Activated naive CD4-positive, alpha-beta T cell treated with anti-CD3 and anti-CD28 coated beads for 36 hours (primary cell): ENCODE results near the gene HDAC10. TPM values are rescaled to one million over a fixed set of nuclear protein-coding genes. Genes with fewer than 3 reads are reported as not detected.

Source experiments
- CTCF ChIA-PET: fragments of 350-600 bp; sonication (Branson Sonifier 250); formaldehyde crosslinking; loops from one replicate; lab custom pipeline; 2021; ENCODE audit warnings: antibody characterized with exemption; lab: Charles Lee
- DNase-seq: peaks from one replicate; pipeline ENCODE4 v3.0.0-alpha.2; 2020
- H3K27ac Mint-ChIP-seq: one replicate; pipeline ENCODE4 v1.8.0; 2021; ENCODE audit warnings: mild to moderate bottlenecking, mixed read lengths
- H3K27me3 Mint-ChIP-seq: one replicate; pipeline ENCODE4 v1.8.0; 2021; ENCODE audit warnings: low read depth, mixed read lengths
- H3K36me3 Mint-ChIP-seq: one replicate; pipeline ENCODE4 v1.8.0; 2021; ENCODE audit warnings: low read depth, mixed read lengths
- H3K4me1 Mint-ChIP-seq: one replicate; pipeline ENCODE4 v1.8.0; 2021; ENCODE audit warnings: low read depth, mixed read lengths
- H3K4me3 Mint-ChIP-seq: one replicate; pipeline ENCODE4 v1.8.0; 2021; ENCODE audit warnings: mild to moderate bottlenecking, moderate library complexity, mixed read lengths
- H3K9me3 Mint-ChIP-seq: one replicate; pipeline ENCODE4 v1.8.0; 2021; ENCODE audit warnings: mixed read lengths
- intact Hi-C: fragments of 100-400 bp; cut with micrococcal nuclease; formaldehyde crosslinking; loops from one replicate; pipeline ENCODE4 v1.15.1; 2023
- total RNA-seq, 2 experiments: library from RNA; stranded (reverse); gene quantifications; one replicate each; pipeline ENCODE4 v1.2.3, GENCODE V29; 2021

Gene HDAC10
- total RNA-seq, 2 experiments from 2014 or later: 35.4 to 38.0 TPM

- Mint-ChIP-seq H3K9me3 (no peaks in the 10 kb centered on the region), H3K4me3 (peak overlapping the region; percentile 77), H3K4me1 (peaks cover 22% of the 10 kb centered on the region), H3K27me3 (no peaks in the 10 kb centered on the region), H3K27ac (no peak overlapping the region), H3K36me3 (peaks cover 13% of the 10 kb centered on the region)
- intact Hi-C loops: loop anchor here (5.0 kb wide), 1 partner anchor 270 kb away; no protein-coding TSS in a partner anchor
- CTCF ChIA-PET: interaction anchor here (0.7 kb wide), 1 partner anchor 12 kb away, joined by 4 read pairs; no protein-coding TSS in a partner anchor
- no peak for DNase-seq
Measured at GRCh38 chr22:50202130-50202666, 48.9 kb downstream of the HDAC10 start.

DNA sequence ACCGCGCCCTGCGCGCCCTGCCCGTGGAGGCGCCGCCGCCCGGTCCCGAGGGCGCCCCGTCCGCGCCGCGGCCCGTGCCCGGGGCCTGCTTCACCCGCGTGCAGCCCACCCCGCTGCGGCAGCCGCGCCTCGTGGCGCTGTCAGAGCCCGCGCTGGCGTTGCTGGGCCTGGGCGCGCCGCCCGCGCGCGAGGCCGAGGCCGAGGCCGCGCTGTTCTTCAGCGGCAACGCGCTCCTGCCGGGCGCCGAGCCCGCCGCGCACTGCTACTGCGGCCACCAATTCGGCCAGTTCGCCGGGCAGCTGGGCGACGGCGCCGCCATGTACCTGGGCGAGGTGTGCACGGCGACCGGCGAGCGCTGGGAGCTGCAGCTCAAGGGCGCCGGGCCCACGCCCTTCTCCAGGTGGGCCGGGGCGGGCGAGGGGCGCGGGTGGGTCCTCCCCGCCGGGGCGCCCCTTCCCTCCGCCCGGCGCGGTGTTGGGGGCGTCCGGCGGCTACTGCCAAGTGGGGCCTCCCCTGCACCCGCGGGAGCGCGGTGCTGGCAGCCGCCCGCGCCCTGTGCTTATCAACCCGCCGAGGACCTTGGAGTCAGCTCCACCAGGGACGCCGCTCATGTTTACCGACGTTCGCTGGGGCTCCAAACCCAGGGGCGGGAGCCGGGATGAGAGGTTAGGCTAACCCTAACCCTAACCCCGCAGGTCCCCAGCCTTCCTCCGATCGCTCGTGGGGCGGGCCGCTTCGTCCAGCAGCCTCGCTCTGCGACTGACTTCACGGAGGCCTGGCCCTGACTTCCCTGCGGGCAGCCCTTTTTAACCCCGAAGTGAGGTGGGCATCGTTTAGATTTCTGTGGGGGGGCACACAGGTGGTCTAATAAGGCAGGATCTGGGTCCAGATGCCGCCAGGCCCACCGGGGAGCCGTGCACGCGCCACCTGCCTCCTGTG lies 49.6 kb downstream of the HDAC10 start:
- CTCF ChIA-PET: interaction anchor here (0.7 kb wide), 1 partner anchor 11 kb away, joined by 4 read pairs; no protein-coding TSS in a partner anchor
- H3K4me3 Mint-ChIP-seq: peak overlapping the region; percentile 77
- peak; percentile 28 for DNase-seq
- intact Hi-C loops: loop anchor here (2.0 to 5.0 kb wide), 3 partner anchors 17 to 269 kb away; partner anchors contain the start of genes TRABD and TUBGCP6
- H3K4me1 Mint-ChIP-seq: peaks cover 22% of the 10 kb centered on the region
- H3K27me3 Mint-ChIP-seq: no peaks in the 10 kb centered on the region
- no peak overlapping the region for H3K27ac Mint-ChIP-seq
- H3K36me3 Mint-ChIP-seq: peaks cover 13% of the 10 kb centered on the region
- H3K9me3 Mint-ChIP-seq: no peaks in the 10 kb centered on the region

DNA sequence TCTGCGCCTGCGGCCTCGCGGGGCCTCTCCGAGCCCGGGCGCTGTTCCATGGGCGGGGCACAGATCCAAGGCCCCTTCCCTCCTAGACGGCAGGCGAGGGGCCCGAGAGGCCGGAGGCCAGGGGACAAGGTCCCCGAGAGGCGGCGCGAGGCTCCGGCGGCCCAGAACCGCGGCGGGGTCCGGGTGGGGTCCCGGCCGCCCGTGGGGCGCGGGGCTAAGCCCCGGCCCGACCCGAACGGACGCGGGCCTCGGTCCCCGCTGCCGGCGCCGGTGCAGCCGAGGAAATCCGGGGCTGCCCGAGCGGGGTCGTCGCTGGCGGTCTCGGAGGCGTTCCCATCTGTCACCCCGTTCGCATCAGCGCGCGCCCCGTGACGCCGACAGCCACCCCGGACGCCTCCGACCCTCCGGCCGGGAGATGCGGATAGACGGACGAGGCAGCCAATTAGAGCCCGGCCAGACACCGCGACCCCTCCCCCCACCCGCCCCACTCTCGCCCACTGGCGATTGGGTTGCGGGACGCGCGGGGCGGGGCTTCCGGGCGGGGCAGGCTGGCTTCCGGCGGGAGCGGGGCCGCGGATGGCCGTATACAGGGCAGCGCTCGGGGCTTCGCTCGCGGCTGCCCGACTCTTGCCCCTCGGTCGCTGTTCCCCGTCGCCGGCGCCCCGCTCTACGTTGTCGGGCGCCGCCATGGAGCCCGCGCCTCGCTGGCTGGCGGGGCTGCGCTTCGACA lies 50.4 kb downstream of the HDAC10 start, which contains the start of gene SELENOO:
Gene SELENOO (plus strand): TSS at position 551 of the 730 bp plus-strand sequence. CDS start 26 bp downstream, at position 577.
- Mint-ChIP-seq H3K4me1 (peaks cover 22% of the 10 kb centered on the region), H3K36me3 (peaks cover 11% of the 10 kb centered on the region), H3K27me3 (no peaks in the 10 kb centered on the region), H3K4me3 (peak within 1 kb of the TSS; percentile 77), H3K9me3 (no peaks in the 10 kb centered on the region), H3K27ac (no peak within 1 kb of the TSS)
- peak; percentile 92 for DNase-seq
- intact Hi-C loops: loop anchor here (1.0 to 5.0 kb wide), 4 partner anchors 9 to 268 kb away; partner anchors contain the start of genes TRABD and TUBGCP6
- CTCF ChIA-PET: no interaction called here

DNA sequence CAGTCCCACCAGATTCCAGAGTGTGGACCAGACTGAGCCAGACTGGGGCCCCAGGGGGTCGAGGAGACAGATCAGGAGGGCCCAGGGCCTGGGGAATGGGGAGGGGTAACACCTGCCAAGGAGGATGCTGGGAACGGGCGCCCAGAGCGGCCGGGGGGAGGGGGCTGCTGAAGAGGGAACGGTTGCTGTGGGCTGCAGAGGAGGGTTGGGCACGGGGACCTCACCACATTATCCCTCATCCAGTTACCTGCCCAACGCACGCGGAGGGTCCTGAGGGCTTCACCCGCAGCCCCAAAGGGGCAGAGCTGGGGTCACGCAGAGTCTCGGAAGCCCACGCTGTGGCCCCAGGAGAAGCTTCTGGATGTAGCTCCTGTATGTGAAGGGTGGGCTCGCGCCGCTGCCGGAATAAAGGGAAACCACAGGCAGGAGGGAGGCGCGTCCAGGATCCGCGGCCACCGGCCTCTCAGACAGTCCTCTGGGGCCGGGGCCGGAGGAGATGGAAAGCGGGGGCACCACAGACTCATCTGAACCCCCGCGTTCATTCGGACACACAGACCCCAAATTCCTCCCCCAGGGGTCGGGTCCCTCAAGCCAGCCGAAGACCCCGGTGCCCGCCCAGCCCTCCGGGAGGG lies 51.1 kb downstream of the HDAC10 start:
- CTCF ChIA-PET: no interaction called here
- no peak for DNase-seq
- H3K36me3 Mint-ChIP-seq: peaks cover 11% of the 10 kb centered on the region
- peak overlapping the region; percentile 56 for H3K27ac Mint-ChIP-seq
- peaks cover 22% of the 10 kb centered on the region for H3K4me1 Mint-ChIP-seq
- no peaks in the 10 kb centered on the region for H3K9me3 Mint-ChIP-seq
- peak overlapping the region; percentile 65 for H3K4me3 Mint-ChIP-seq
- intact Hi-C loops: loop anchor here (1.0 to 5.0 kb wide), 4 partner anchors 9 to 268 kb away; partner anchors contain the start of genes TRABD and TUBGCP6
- H3K27me3 Mint-ChIP-seq: no peaks in the 10 kb centered on the region

- peaks cover 11% of the 10 kb centered on the region for H3K36me3 Mint-ChIP-seq
Measured at GRCh38 chr22:50199251-50199721, 51.8 kb downstream of the HDAC10 start.

DNA sequence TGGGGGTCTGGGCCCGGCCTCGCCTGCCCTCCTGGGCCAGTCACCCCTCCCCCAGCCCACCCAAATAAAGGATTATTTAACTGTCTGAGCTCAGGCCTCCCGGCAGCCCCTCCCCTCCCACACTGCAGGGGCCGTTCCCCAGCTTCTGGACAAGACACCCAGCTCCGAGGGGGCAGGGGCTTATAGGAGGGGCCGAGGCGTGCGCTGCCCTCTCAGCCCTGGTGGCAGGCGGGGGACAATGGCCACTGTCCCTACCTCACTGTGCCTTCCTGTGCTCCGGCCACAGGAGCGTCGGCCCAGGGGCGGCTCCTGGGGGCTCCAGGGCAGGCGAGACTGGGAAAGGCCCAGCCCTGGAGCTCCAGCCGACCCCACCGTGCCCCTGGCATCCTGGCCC lies 52.4 kb downstream of the HDAC10 start:
- intact Hi-C loops: no loop called here
- H3K36me3 Mint-ChIP-seq: peaks cover 8% of the 10 kb centered on the region
- H3K4me3 Mint-ChIP-seq: no peak overlapping the region
- H3K4me1 Mint-ChIP-seq: peaks cover 22% of the 10 kb centered on the region
- H3K27me3 Mint-ChIP-seq: no peaks in the 10 kb centered on the region
- no peaks in the 10 kb centered on the region for H3K9me3 Mint-ChIP-seq
- CTCF ChIA-PET: no interaction called here
- no peak overlapping the region for H3K27ac Mint-ChIP-seq
- no peak for DNase-seq

More at GRCh38 chr22:50199251-50199721, 51.8 kb downstream of the HDAC10 start:
- Mint-ChIP-seq H3K27me3 (no peaks in the 10 kb centered on the region), H3K4me1 (peaks cover 22% of the 10 kb centered on the region), H3K9me3 (no peaks in the 10 kb centered on the region), H3K27ac (peak overlapping the region; percentile 56), H3K4me3 (peak overlapping the region; percentile 65)
- intact Hi-C loops: no loop called here
- DNase-seq: no peak
- CTCF ChIA-PET: no interaction called here

DNA sequence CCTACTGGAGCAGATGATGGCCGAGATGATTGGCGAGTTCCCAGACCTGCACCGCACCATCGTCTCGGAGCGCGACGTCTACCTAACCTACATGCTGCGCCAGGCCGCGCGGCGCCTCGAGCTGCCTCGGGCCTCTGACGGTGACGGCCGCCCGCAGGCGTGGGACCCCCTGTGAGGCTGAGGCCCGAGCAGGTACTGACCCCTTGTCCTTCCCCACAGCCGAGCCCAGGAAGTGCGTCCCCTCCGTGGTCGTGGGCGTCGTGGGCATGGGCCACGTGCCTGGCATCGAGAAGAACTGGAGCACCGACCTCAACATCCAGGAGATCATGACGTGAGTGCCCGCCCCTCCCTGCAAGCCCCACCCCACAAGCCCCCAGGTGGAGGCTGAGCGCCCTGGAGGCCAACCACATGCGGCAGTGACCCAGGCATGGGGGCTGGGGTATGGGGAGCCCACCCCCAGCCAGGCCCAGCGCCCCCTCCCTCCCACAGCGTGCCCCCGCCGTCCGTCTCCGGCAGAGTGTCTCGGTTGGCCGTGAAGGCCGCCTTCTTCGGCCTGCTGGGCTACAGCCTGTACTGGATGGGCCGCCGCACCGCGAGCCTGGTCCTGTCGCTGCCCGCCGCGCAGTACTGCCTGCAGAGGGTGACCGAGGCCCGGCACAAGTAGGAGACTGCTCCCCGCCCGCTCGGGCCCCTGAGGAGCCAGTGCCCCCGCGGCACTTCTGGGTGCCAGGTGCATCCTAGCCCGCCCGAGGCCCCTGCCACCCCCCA lies 53.0 kb downstream of the HDAC10 start:
- intact Hi-C loops: no loop called here
- Mint-ChIP-seq H3K36me3 (peaks cover 4% of the 10 kb centered on the region), H3K27me3 (no peaks in the 10 kb centered on the region), H3K27ac (no peak overlapping the region), H3K4me3 (no peak overlapping the region), H3K9me3 (no peaks in the 10 kb centered on the region), H3K4me1 (peaks cover 19% of the 10 kb centered on the region)
- DNase-seq: no peak
- CTCF ChIA-PET: no interaction called here

DNA sequence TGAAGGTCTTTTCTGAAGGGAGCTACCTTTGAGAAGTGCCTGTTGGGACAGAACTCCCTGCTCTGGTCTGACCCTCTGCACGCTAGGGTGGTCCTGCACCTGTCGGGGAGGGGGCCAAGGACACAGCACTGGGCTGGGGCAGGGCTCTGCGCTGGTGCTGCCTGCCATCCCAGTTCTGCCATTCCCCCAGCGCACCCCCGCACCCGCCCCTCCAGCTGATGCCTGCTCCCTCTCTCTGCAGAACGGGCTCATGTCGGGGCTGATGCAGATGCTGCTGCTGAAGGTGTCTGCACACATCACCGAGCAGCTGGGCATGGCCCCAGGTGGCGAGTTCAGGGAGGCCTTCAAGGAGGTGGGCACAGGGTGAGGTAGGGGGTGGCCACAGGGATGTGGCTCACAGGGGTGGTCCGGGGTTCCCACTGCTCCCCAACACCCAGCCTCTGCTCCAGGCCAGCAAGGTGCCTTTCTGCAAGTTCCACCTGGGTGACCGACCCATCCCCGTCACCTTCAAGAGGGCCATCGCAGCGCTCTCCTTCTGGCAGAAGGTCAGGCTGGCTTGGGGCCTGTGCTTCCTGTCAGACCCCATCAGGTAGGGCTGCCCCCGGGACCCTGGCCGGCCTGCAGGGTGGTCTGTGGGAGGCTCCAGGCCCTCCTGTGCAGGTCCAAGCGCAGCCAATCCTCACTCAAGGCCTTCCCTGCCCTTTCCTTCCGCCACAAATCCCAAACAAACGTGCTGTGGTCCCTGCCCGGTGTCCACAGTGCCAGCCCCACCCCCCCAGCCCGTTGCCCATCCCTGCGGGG lies 53.9 kb downstream of the HDAC10 start:
- Mint-ChIP-seq H3K27me3 (no peaks in the 10 kb centered on the region), H3K9me3 (no peaks in the 10 kb centered on the region), H3K4me3 (no peak overlapping the region), H3K27ac (no peak overlapping the region), H3K36me3 (peaks cover 4% of the 10 kb centered on the region), H3K4me1 (peaks cover 21% of the 10 kb centered on the region)
- intact Hi-C loops: no loop called here
- CTCF ChIA-PET: no interaction called here
- DNase-seq: no peak

DNA sequence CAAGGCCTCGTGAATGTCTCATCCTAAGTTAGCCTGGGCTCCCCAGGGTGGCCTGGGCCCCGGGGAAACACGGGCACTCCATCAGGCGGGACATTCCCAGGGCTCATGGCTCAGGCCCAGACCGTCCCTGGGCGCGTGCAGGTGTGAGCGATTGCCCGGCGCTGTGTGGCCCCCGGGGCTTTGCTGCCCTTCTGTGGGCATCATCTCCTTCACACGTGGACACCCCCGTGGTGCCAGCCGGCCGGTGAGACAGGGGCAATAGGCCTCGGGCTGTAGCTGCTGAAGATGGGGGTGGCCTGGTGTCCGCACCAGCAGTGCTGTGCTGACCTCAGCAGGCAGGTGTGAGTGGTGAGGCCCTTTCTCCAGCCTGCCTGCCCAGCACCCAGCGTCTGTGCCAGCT lies 54.8 kb downstream of the HDAC10 start:
- no peak for DNase-seq
- H3K4me1 Mint-ChIP-seq: peaks cover 27% of the 10 kb centered on the region
- intact Hi-C loops: no loop called here
- H3K36me3 Mint-ChIP-seq: peaks cover 11% of the 10 kb centered on the region
- no peak overlapping the region for H3K4me3 Mint-ChIP-seq
- no peaks in the 10 kb centered on the region for H3K27me3 Mint-ChIP-seq
- H3K9me3 Mint-ChIP-seq: no peaks in the 10 kb centered on the region
- no peak overlapping the region for H3K27ac Mint-ChIP-seq
- CTCF ChIA-PET: no interaction called here
